Jurkat, Clone E6-1 (cell line): ENCODE data around the gene WNK2.

Experiments
- DNase-seq: peaks from one replicate; pipeline ENCODE4 v3.0.0-alpha.2; 2011; ENCODE audit warnings: low read depth, low spot score
- H3K4me3 ChIP-seq: 2 replicates; pipeline ENCODE4 v1.5.1; 2011; ENCODE audit warnings: mild to moderate bottlenecking, low read length, control low read depth, moderate library complexity

The WNK2 gene

GRCh38 chr9:93209576-93210323 is 25.8 kb downstream of the WNK2 start:
- DNase-seq = no peak

GRCh38 chr9:93210324-93210973 is 26.5 kb downstream of the WNK2 start:
- no peak overlapping the region for H3K4me3 ChIP-seq
- no peak for DNase-seq

More at GRCh38 chr9:93209576-93210323, 25.8 kb downstream of the WNK2 start:
- no peak overlapping the region for H3K4me3 ChIP-seq

GRCh38 chr9:93210974-93211653 is 27.2 kb downstream of the WNK2 start:
- H3K4me3 ChIP-seq = no peak overlapping the region
- DNase-seq = no peak

- no peak for DNase-seq
- H3K4me3 ChIP-seq = no peak overlapping the region
Observed at GRCh38 chr9:93211654-93212001, 27.7 kb downstream of the WNK2 start.

GRCh38 chr9:93212409-93212808 is 28.5 kb downstream of the WNK2 start:
- no peak overlapping the region for H3K4me3 ChIP-seq
- no peak for DNase-seq

- DNase-seq = no peak
- no peak overlapping the region for H3K4me3 ChIP-seq
Observed at GRCh38 chr9:93216073-93216365, 32.1 kb downstream of the WNK2 start.

GRCh38 chr9:93217706-93218105 is 33.8 kb downstream of the WNK2 start:
- H3K4me3 ChIP-seq = no peak overlapping the region
- no peak for DNase-seq

- no peak overlapping the region for H3K4me3 ChIP-seq
- no peak for DNase-seq
Observed at GRCh38 chr9:93218161-93218560, 34.2 kb downstream of the WNK2 start.

GRCh38 chr9:93218671-93219420 is 34.9 kb downstream of the WNK2 start:
- no peak for DNase-seq
- no peak overlapping the region for H3K4me3 ChIP-seq

GRCh38 chr9:93219692-93220091 is 35.8 kb downstream of the WNK2 start:
- no peak overlapping the region for H3K4me3 ChIP-seq
- no peak for DNase-seq

- no peak for DNase-seq
- no peak overlapping the region for H3K4me3 ChIP-seq
Observed at GRCh38 chr9:93220627-93221026, 36.7 kb downstream of the WNK2 start.

GRCh38 chr9:93221044-93221443 is 37.1 kb downstream of the WNK2 start:
- H3K4me3 ChIP-seq = no peak overlapping the region
- no peak for DNase-seq

GRCh38 chr9:93222890-93223259 is 38.9 kb downstream of the WNK2 start:
- no peak for DNase-seq
- no peak overlapping the region for H3K4me3 ChIP-seq

GRCh38 chr9:93223260-93224180 is 39.6 kb downstream of the WNK2 start:
- no peak overlapping the region for H3K4me3 ChIP-seq
- DNase-seq = no peak

- H3K4me3 ChIP-seq = no peak overlapping the region
- DNase-seq = no peak
Observed at GRCh38 chr9:93224591-93224990, 40.7 kb downstream of the WNK2 start.

- DNase-seq = no peak
- H3K4me3 ChIP-seq = no peak overlapping the region
Observed at GRCh38 chr9:93225417-93225816, 41.5 kb downstream of the WNK2 start.

- DNase-seq = no peak
- no peak overlapping the region for H3K4me3 ChIP-seq
Observed at GRCh38 chr9:93225892-93226291, 42.0 kb downstream of the WNK2 start.

GRCh38 chr9:93226819-93227218 is 42.9 kb downstream of the WNK2 start:
- DNase-seq = no peak
- no peak overlapping the region for H3K4me3 ChIP-seq

- no peak overlapping the region for H3K4me3 ChIP-seq
- DNase-seq = no peak
Observed at GRCh38 chr9:93228030-93228429, 44.1 kb downstream of the WNK2 start.
